ENCODE results near the gene ELK3.
A peak's percentile ranks its signal among the peaks of the same experiment; 100 is the strongest.

ELK3 gene

DNA sequence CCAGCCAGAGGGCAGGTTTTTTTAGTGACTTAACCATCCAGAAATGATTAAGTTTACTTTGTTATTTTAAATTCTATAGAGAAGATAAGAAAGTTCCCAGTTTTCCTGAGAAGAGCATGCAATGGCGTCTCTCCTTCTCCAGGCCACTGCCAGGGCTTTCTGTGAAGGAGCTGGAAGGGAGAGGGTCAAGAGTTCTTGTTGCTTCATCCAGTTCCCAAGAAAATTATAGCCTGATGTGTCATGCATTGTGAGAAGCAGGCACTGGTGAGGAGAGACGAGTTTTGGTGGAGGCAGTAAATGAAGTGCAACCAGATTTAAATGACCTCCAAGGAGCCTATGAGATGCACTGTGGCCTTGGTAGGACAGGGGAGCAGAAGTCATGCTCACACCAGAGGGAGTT lies 14.2 kb downstream of the ELK3 start:
- TF ChIP-seq, protein P1, sequence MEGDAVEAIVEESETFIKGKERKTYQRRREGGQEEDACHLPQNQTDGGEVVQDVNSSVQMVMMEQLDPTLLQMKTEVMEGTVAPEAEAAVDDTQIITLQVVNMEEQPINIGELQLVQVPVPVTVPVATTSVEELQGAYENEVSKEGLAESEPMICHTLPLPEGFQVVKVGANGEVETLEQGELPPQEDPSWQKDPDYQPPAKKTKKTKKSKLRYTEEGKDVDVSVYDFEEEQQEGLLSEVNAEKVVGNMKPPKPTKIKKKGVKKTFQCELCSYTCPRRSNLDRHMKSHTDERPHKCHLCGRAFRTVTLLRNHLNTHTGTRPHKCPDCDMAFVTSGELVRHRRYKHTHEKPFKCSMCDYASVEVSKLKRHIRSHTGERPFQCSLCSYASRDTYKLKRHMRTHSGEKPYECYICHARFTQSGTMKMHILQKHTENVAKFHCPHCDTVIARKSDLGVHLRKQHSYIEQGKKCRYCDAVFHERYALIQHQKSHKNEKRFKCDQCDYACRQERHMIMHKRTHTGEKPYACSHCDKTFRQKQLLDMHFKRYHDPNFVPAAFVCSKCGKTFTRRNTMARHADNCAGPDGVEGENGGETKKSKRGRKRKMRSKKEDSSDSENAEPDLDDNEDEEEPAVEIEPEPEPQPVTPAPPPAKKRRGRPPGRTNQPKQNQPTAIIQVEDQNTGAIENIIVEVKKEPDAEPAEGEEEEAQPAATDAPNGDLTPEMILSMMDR (IDR thresholded peaks at IDR 0.05; ENCODE audit: low read depth, low read length): no peak
- in situ Hi-C loops (cut with HindIII; ENCODE audit: low sequenced_read_pairs): no loop called here
- peak; percentile 73 for DNase-seq (ENCODE audit: low read depth, low spot score)
- no peak overlapping the region for H3K4me3 ChIP-seq (ENCODE audit: low read depth, low read length)

DNA sequence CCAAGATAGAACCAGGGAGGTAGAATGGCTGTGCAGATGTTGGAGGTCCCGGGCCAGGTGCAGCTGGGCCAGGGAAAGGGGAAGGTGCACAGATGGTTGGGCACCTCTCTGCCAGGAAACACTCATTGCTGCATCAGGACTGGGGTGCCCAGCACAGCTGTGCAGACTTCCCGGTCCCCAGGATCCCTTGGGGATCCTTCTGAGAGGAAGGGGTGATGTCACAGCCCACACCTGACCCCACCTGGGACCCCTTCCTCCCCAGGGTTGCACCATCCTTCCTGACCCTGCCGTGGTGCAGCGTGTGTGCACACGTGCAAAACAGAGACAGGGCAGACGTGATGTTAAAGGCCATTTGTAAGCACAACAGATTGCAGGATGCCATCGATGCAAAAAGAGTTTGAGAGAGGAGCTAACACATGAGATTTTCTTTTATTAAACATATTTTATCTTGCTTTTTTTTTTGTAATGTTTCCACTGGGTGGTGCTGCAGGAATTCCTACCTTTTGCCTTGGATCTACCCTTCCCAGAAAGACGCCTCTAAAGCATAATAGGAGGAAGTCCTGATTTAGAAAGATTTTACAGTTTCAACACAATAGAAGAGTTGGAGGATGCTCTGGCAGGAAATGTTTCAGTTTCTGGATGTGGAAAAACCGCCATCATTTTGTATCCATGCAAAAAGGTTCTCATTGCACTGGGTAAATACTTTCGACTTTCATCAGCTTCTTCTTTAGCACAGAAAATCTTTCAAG lies 14.8 kb downstream of the ELK3 start:
- H3K4me3 ChIP-seq (ENCODE audit: low read depth, low read length): no peak overlapping the region
- in situ Hi-C loops (cut with HindIII; ENCODE audit: low sequenced_read_pairs): no loop called here
- TF ChIP-seq, protein P1 (IDR thresholded peaks at IDR 0.05; ENCODE audit: low read depth, low read length): peak; percentile 4
- DNase-seq (ENCODE audit: low read depth, low spot score): no peak

DNA sequence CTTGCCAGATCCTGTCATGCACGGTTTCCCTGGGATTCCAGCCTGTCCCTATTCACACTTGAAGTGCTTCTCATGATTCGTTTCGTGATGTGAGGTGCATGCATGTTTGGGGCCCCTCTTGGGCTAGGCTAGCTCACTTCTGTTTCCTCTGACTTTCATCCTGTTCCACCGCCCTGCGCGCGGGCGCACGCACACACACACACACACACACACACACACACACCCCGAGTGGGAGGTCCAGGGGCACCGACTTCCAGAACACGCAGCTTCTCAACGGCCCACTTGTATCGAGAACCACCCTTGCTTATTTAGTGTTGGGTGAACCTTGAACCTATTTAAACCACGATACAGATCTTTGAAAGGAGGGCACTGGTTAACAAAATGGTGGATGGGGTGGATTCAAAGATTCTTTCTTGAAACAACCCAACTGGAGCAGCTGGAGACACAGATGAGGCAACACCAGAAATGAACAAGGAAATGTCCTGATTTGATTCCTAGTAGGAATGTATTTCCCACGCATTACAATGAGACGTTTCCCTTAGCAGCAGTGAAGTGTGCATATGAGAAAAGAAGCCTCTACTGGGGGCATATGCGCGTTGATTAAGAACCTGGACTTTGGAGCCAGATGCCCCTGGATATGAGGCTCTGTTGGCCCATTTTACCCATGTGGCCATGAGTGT lies 16.3 kb downstream of the ELK3 start:
- DNase-seq (ENCODE audit: low read depth, low spot score): no peak
- TF ChIP-seq, protein P1 (IDR thresholded peaks at IDR 0.05; ENCODE audit: low read depth, low read length): no peak
- no peak overlapping the region for H3K4me3 ChIP-seq (ENCODE audit: low read depth, low read length)
- in situ Hi-C loops (cut with HindIII; ENCODE audit: low sequenced_read_pairs): no loop called here

DNA sequence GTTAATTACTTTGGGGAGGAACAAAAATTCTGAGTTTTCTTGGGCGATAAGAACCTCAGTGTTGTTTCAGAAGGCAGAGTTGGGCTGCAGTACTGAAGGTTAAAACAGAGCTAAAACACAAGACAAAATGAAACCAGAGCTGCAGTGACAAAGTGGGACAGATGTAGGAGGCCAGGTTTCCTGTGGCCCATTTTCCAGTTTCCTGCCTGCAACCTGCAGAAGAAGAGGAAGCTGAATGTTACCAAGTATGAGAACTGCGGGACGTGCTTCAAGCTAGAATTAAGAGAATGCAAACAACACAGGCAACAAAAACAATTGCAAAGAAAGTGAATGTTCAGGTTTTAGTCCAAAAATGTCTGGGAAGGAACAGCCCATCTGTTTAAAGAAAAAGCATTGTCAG lies 17.8 kb downstream of the ELK3 start:
- TF ChIP-seq, protein P1 (IDR thresholded peaks at IDR 0.05; ENCODE audit: low read depth, low read length): no peak
- DNase-seq (ENCODE audit: low read depth, low spot score): no peak
- no peak overlapping the region for H3K4me3 ChIP-seq (ENCODE audit: low read depth, low read length)
- in situ Hi-C loops (cut with HindIII; ENCODE audit: low sequenced_read_pairs): no loop called here

DNA sequence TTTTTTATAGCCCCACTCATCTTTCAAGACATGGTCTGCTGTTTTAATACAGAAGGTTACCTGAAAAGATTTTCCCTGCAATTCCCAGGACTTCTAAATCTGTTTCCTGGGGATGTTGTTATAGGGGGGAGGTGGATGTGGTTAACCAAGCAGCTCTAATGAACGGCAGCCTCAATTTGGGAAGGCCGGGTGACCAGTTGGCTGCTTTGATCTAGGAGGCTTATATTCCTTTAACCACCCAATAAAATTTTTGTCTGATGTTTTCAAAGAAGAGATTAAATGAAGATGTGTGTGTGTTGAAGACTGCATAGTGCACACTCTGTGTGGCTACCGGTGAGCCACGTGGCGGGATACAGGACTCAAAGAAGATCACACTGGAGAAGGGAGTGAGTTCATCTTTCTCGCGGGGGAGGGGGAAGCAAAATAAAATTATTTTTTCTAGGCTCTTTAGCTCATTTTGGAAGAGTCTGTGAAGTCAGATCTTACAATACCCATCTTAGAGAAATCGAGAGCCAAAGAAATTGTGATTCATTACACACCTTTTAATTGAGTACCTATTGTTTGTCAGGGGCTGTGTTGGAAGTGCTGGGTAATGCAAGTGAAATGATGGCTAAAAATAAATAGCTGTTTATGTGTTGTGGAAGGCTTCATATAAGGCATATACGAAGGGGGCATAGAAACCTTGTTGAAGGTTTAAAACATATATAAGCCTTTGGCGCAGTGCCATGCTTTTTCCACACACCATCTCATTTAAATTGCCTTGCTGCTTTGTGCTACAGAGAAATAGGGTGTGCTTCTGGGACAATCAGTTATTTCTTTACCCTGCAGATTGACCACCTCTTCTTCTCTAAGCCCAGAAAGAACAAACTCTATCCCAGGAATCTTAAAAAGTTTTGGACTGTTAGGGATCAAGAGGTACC lies 18.5 kb downstream of the ELK3 start:
- TF ChIP-seq, protein P1 (IDR thresholded peaks at IDR 0.05; ENCODE audit: low read depth, low read length): no peak
- no peak overlapping the region for H3K4me3 ChIP-seq (ENCODE audit: low read depth, low read length)
- no peak for DNase-seq (ENCODE audit: low read depth, low spot score)
- in situ Hi-C loops (cut with HindIII; ENCODE audit: low sequenced_read_pairs): no loop called here

DNA sequence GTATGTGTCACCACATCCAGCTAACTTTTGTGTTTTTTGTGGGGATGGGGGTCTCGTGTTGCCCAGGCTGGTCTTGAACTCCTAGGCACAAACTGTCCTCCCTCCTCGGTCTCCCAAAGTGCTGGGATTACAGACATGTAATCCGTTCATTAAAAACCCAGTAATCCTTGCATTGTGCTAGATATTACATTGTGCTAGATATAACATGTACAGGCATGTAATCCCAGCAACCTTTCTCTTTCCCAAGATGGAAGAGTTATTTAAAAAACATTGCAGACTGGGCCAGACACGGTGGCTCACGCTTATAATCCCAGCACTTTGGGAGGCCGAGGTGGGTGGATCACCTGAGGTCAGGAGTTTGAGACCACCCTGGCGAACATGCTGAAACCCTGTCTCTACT lies 19.7 kb downstream of the ELK3 start:
- in situ Hi-C loops (cut with HindIII; ENCODE audit: low sequenced_read_pairs): no loop called here

More for the DNA sequence above, 19.7 kb downstream of the ELK3 start:
- TF ChIP-seq, protein P1 (IDR thresholded peaks at IDR 0.05; ENCODE audit: low read depth, low read length): no peak
- DNase-seq (ENCODE audit: low read depth, low spot score): no peak
- H3K4me3 ChIP-seq (ENCODE audit: low read depth, low read length): no peak overlapping the region

All from astrocyte of the spinal cord (primary cell).